NK-92 (cell line): ENCODE data around the gene LUC7L2.
"Not testable (repeated sequence)": the region's sequence is repeated elsewhere in the genome, so short reads cannot be mapped to it uniquely, and the experiment has no call there.

Source experiments
- DNase-seq: peaks from one replicate; lab custom pipeline; 2025; ENCODE audit not compliant: unreplicated experiment; lab: John Stamatoyannopoulos, UW

Gene LUC7L2

GRCh38 chr7:139394540-139394939 lies 34.8 kb downstream of the LUC7L2 start:
- no peak for DNase-seq

GRCh38 chr7:139396323-139396951 lies 36.7 kb downstream of the LUC7L2 start:
- no peak for DNase-seq

GRCh38 chr7:139397192-139397591 lies 37.5 kb downstream of the LUC7L2 start:
- no peak for DNase-seq

GRCh38 chr7:139403601-139404000 lies 43.9 kb downstream of the LUC7L2 start:
- no peak for DNase-seq

- DNase-seq = no peak
These were observed 47.9 kb downstream of the LUC7L2 start for GRCh38 chr7:139407555-139407954.

- DNase-seq = not testable (repeated sequence)
These were observed 55.2 kb downstream of the LUC7L2 start for GRCh38 chr7:139414743-139415402.

- DNase-seq = no peak
These were observed 56.7 kb downstream of the LUC7L2 start for GRCh38 chr7:139416405-139416804.

GRCh38 chr7:139417478-139417877 lies 57.8 kb downstream of the LUC7L2 start:
- DNase-seq = no peak

GRCh38 chr7:139421123-139421522 lies 61.4 kb downstream of the LUC7L2 start:
- no peak for DNase-seq

- DNase-seq = no peak
These were observed 62.4 kb downstream of the LUC7L2 start for GRCh38 chr7:139422126-139422525.

GRCh38 chr7:139423091-139423490 lies 63.4 kb downstream of the LUC7L2 start:
- no peak for DNase-seq

- no peak for DNase-seq
These were observed 64.3 kb downstream of the LUC7L2 start for GRCh38 chr7:139424004-139424403.

GRCh38 chr7:139425701-139426100 lies 66.0 kb downstream of the LUC7L2 start:
- not testable (repeated sequence) for DNase-seq

GRCh38 chr7:139426258-139427028 lies 66.7 kb downstream of the LUC7L2 start:
- DNase-seq = no peak

GRCh38 chr7:139427029-139427420 lies 67.3 kb downstream of the LUC7L2 start:
- no peak for DNase-seq

GRCh38 chr7:139427788-139428187 lies 68.1 kb downstream of the LUC7L2 start:
- no peak for DNase-seq

GRCh38 chr7:139429735-139430134 lies 70.0 kb downstream of the LUC7L2 start:
- DNase-seq = not testable (repeated sequence)

- no peak for DNase-seq
These were observed 70.7 kb downstream of the LUC7L2 start for GRCh38 chr7:139430443-139430842.

GRCh38 chr7:139431010-139431409 lies 71.3 kb downstream of the LUC7L2 start:
- DNase-seq = no peak

- DNase-seq = no peak
These were observed 71.8 kb downstream of the LUC7L2 start for GRCh38 chr7:139431459-139431858.

GRCh38 chr7:139436806-139437205 lies 77.1 kb downstream of the LUC7L2 start:
- no peak for DNase-seq

- DNase-seq = no peak
These were observed 79.7 kb downstream of the LUC7L2 start for GRCh38 chr7:139439375-139439774.
